Caco-2 (cell line): ENCODE results near the gene KANK3. TPM values are rescaled to one million over a fixed set of nuclear protein-coding genes. Genes with fewer than 3 reads are reported as not detected.

Experiments
- BruUV-seq: library from RNA; stranded (reverse); fragments of 400-500 nt; replicated peaks from 2 replicates; lab custom pipeline; 2021; lab: Mats Ljungman, UMichigan
- CTCF ChIA-PET: fragments of 300-600 bp; sonication (Branson Sonifier 250); formaldehyde crosslinking; loops from one replicate; lab custom pipeline; 2022; ENCODE audit warnings: antibody characterized with exemption; lab: Charles Lee
- POLR2A ChIA-PET: fragments of 300-600 bp; sonication (Branson Sonifier 250); formaldehyde crosslinking; loops from one replicate; lab custom pipeline; 2022; ENCODE audit warnings: antibody characterized with exemption; lab: Charles Lee
- DNase-seq, 2 experiments: peaks; one replicate each; pipeline versions ENCODE4 v3.0.0 to v3.0.0-alpha.2; 2020 to 2022
- H3K27me3 ChIP-seq: replicated peaks from 2 replicates; pipeline ENCODE4 v1.6.0; 2011; ENCODE audit warnings: low read length; ENCODE audit not compliant: control insufficient read depth, insufficient read depth
- H3K36me3 ChIP-seq: 2 replicates; pipeline ENCODE4 v1.5.1; 2011; ENCODE audit warnings: low read length; ENCODE audit not compliant: control insufficient read depth, insufficient read depth
- H3K4me1 ChIP-seq: fragments of 250-450 bp; sonication (Bioruptor Pico); 2 replicates; pipeline ENCODE4 v1.5.1; 2020; ENCODE audit warnings: mild to moderate bottlenecking
- H3K4me3 ChIP-seq: 2 replicates; pipeline ENCODE4 v1.5.1; 2011; ENCODE audit warnings: low read depth, mild to moderate bottlenecking, control low read depth, low read length
- H3K9me3 ChIP-seq: fragments of 250-450 bp; sonication (Bioruptor Pico); 2 replicates; pipeline ENCODE4 v1.5.1; 2020; ENCODE audit warnings: mild to moderate bottlenecking, moderate library complexity
- H3K27ac Mint-ChIP-seq: one replicate; pipeline ENCODE4 v1.8.0; 2022; ENCODE audit warnings: mixed read lengths; ENCODE audit not compliant: unreplicated experiment
- H3K27me3 Mint-ChIP-seq: one replicate; pipeline ENCODE4 v1.8.0; 2022; ENCODE audit warnings: mixed read lengths; ENCODE audit not compliant: insufficient read depth, unreplicated experiment
- H3K36me3 Mint-ChIP-seq: one replicate; pipeline ENCODE4 v1.8.0; 2022; ENCODE audit warnings: mild to moderate bottlenecking, mixed read lengths; ENCODE audit not compliant: insufficient read depth, unreplicated experiment
- H3K4me1 Mint-ChIP-seq: one replicate; pipeline ENCODE4 v1.8.0; 2022; ENCODE audit warnings: low read depth, mixed read lengths; ENCODE audit not compliant: unreplicated experiment
- H3K4me3 Mint-ChIP-seq: one replicate; pipeline ENCODE4 v1.8.0; 2022; ENCODE audit warnings: mild to moderate bottlenecking, moderate library complexity, mixed read lengths; ENCODE audit not compliant: unreplicated experiment
- H3K9me3 Mint-ChIP-seq: one replicate; pipeline ENCODE4 v1.8.0; 2022; ENCODE audit warnings: mixed read lengths; ENCODE audit not compliant: unreplicated experiment
- intact Hi-C: fragments of 100-400 bp; cut with micrococcal nuclease; formaldehyde crosslinking; loops from one replicate; pipeline ENCODE4 v1.10.0; 2022; ENCODE audit not compliant: unreplicated experiment
- total RNA-seq: library from RNA; stranded (reverse); gene quantifications from 2 replicates; pipeline ENCODE4 v1.2.3, GENCODE V29; 2022
- TF ChIP-seq, protein P1 (sequence below), 2 experiments: fragments of 200-600 bp in 1 of 2; IDR thresholded peaks; 1 replicate in 1 of 2; 2 replicates in 1 of 2; pipeline versions ENCODE4 v1.5.1 to v1.8.0; 2011 to 2022; ENCODE audit warnings: antibody characterized with exemption in 1 of 2, control low read depth in 1 of 2, inconsistent platforms in 1 of 2, low read depth in 1 of 2, low read length in 1 of 2, mild to moderate bottlenecking in 1 of 2, moderate library complexity in 1 of 2; ENCODE audit not compliant: insufficient read depth in 1 of 2, severe bottlenecking in 1 of 2, unreplicated experiment in 1 of 2

Gene KANK3
- total RNA-seq, 1 experiment from 2014 or later, result 1.1 TPM

DNA sequence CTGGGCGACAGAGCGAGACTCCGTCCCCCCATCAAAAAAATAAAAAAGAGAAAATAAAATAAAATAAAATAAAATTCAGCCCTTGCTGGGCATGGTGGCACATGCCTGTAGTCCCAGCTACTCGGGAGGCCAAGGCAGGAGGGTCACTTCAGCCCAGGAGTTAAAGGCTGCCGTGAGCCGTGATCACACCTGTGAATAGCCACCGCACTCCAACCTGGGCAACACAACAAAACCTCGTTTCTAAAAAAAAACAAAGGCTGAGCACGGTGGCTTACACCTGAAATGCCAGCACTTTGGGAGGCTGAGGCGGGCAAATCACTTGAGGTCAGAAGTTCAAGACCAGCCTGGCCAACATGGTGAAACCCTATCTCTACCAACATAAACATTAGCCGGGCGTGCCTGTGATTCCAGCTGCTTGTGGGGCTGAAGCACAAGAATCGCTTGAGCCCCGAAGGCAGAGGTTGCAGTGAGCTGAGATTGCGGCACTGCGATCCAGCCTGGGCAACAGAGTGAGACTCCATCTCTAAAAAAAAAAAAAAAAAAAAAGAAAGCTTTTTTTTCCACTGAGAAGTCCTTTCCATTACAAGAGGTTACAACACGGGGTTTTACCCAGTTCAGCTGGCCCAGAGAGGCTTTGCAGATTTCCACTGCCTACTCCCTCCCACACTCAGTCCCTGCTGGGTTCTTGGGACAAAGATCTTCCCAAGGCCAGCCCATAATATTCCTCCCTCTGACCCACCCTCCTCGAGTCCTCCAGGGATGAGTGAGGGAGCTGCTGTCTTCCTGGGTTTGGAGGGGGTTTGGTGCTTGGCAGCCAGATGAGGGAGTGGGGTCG is 27.3 kb upstream of the KANK3 start:
- Histone ChIP-seq H3K36me3 (no peaks in the 10 kb centered on the region), H3K4me3 (no peak overlapping the region), H3K4me1 (peaks cover 9% of the 10 kb centered on the region), H3K9me3 (no peaks in the 10 kb centered on the region), H3K27me3 (no peaks in the 10 kb centered on the region)
- ChIA-PET POLR2A (interaction anchor here (0.7 kb wide), 1 partner anchor 22 kb away, joined by 3 read pairs; no protein-coding TSS in a partner anchor), CTCF (interaction anchor here (1.6 kb wide), 1 partner anchor 22 kb away, joined by 3 read pairs; no protein-coding TSS in a partner anchor)
- no peaks in the 10 kb centered on the region for H3K27me3 Mint-ChIP-seq
- TF ChIP-seq, protein P1, sequence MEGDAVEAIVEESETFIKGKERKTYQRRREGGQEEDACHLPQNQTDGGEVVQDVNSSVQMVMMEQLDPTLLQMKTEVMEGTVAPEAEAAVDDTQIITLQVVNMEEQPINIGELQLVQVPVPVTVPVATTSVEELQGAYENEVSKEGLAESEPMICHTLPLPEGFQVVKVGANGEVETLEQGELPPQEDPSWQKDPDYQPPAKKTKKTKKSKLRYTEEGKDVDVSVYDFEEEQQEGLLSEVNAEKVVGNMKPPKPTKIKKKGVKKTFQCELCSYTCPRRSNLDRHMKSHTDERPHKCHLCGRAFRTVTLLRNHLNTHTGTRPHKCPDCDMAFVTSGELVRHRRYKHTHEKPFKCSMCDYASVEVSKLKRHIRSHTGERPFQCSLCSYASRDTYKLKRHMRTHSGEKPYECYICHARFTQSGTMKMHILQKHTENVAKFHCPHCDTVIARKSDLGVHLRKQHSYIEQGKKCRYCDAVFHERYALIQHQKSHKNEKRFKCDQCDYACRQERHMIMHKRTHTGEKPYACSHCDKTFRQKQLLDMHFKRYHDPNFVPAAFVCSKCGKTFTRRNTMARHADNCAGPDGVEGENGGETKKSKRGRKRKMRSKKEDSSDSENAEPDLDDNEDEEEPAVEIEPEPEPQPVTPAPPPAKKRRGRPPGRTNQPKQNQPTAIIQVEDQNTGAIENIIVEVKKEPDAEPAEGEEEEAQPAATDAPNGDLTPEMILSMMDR (IDR thresholded peaks at IDR 0.05; ENCODE audit: insufficient read depth in 1 of 2, low read depth in 1 of 2, low read length in 1 of 2, severe bottlenecking in 1 of 2, unreplicated experiment in 1 of 2), result no peak
- no peaks in the 10 kb centered on the region for H3K9me3 Mint-ChIP-seq
- no peak overlapping the region for H3K4me3 Mint-ChIP-seq
- intact Hi-C loops, result no loop called here
- BruUV-seq, result no TSS peak
- no peaks in the 10 kb centered on the region for H3K4me1 Mint-ChIP-seq
- DNase-seq, result no peak
- H3K36me3 Mint-ChIP-seq, result peaks cover 11% of the 10 kb centered on the region
- H3K27ac Mint-ChIP-seq, result no peak overlapping the region

DNA sequence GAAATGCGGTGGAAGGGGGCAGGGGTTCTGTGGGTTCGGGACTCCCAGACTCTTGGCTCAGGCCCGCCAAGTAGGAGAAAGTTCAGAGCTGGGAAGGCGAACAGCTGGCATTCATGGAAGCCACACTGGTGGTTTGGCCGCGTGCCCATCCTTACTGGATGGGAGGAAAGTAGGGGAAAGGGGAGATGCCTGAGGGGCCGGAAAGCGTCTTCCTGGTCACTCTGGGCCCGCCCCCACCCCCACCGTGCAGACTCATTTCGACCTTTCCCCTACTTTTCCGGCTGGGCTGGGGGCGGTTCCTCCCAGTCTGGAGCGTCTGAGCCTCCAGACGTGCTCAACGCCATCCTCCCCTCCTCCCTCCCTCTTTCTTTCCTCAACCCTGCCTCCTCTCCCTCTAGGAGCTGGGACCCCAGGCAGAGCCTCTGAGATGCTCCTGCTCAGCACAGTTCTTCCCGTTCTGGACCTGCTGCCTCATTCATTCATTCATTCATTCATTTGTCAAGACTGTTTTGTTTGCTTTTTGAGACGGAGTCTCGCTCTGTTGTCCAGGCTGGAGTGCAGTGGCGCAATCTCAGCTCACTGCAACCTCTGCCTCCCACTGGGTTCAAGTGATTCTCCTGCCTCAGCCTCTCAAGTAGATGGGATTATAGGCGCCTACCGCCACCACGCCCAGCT is 24.4 kb upstream of the KANK3 start:
- peaks cover 7% of the 10 kb centered on the region for H3K4me1 Mint-ChIP-seq
- ChIA-PET POLR2A (no interaction called here), CTCF (no interaction called here)
- Histone ChIP-seq H3K9me3 (no peaks in the 10 kb centered on the region), H3K36me3 (no peaks in the 10 kb centered on the region), H3K4me1 (no peaks in the 10 kb centered on the region), H3K4me3 (no peak overlapping the region), H3K27me3 (no peaks in the 10 kb centered on the region)
- H3K36me3 Mint-ChIP-seq, result peaks cover 6% of the 10 kb centered on the region
- H3K27ac Mint-ChIP-seq, result no peak overlapping the region
- intact Hi-C loops, result no loop called here
- H3K9me3 Mint-ChIP-seq, result no peaks in the 10 kb centered on the region
- no peak overlapping the region for H3K4me3 Mint-ChIP-seq
- BruUV-seq, result no TSS peak
- no peak for DNase-seq
- TF ChIP-seq, protein P1 (IDR thresholded peaks at IDR 0.05; ENCODE audit: insufficient read depth in 1 of 2, low read depth in 1 of 2, low read length in 1 of 2, severe bottlenecking in 1 of 2, unreplicated experiment in 1 of 2), result no peak
- H3K27me3 Mint-ChIP-seq, result no peaks in the 10 kb centered on the region

GRCh38 chr19:8366961-8367326 is 23.9 kb upstream of the KANK3 start:
- no peak overlapping the region for H3K27ac Mint-ChIP-seq
- TF ChIP-seq, protein P1 (IDR thresholded peaks at IDR 0.05; ENCODE audit: insufficient read depth in 1 of 2, low read depth in 1 of 2, low read length in 1 of 2, severe bottlenecking in 1 of 2, unreplicated experiment in 1 of 2), result no peak
- ChIA-PET POLR2A (no interaction called here), CTCF (no interaction called here)
- no peaks in the 10 kb centered on the region for H3K9me3 Mint-ChIP-seq
- H3K4me1 ChIP-seq, result no peaks in the 10 kb centered on the region
- intact Hi-C loops, result no loop called here
- H3K27me3 Mint-ChIP-seq, result no peaks in the 10 kb centered on the region
- peaks cover 7% of the 10 kb centered on the region for H3K4me1 Mint-ChIP-seq
- H3K36me3 ChIP-seq, result no peaks in the 10 kb centered on the region
- DNase-seq, result no peak
- H3K4me3 Mint-ChIP-seq, result no peak overlapping the region
- BruUV-seq, result no TSS peak
- peaks cover 6% of the 10 kb centered on the region for H3K36me3 Mint-ChIP-seq
- no peaks in the 10 kb centered on the region for H3K27me3 ChIP-seq
- no peaks in the 10 kb centered on the region for H3K9me3 ChIP-seq
- no peak overlapping the region for H3K4me3 ChIP-seq
